Fibroblast of pulmonary artery (primary cell): ENCODE data around the gene CARD18.
"Not testable (repeated sequence)": the region's sequence is repeated elsewhere in the genome, so short reads cannot be mapped to it uniquely, and the experiment has no call there.

ENCODE experiments used
- DNase-seq: peaks from one replicate; pipeline ENCODE4 v3.0.0-alpha.2; 2010; ENCODE audit warnings: low read depth
- H3K4me3 ChIP-seq: replicated peaks from 2 replicates; pipeline ENCODE4 v1.5.1; 2011; ENCODE audit warnings: low read depth, mild to moderate bottlenecking, control low read depth, low read length, moderate library complexity
- CTCF ChIP-seq: IDR thresholded peaks from 2 replicates; pipeline ENCODE4 v1.5.1; 2011; ENCODE audit warnings: mild to moderate bottlenecking, control low read depth, low read length, inconsistent platforms; ENCODE audit errors: missing control alignments

Gene CARD18

GRCh38 chr11:105104292-105104691 lies 35.3 kb downstream of the CARD18 start:
- DNase-seq, result no peak
- no peak for TF ChIP-seq CTCF
- no peak overlapping the region for H3K4me3 ChIP-seq

- DNase-seq, result no peak
- no peak for TF ChIP-seq CTCF
- H3K4me3 ChIP-seq, result no peak overlapping the region
Observed at GRCh38 chr11:105103336-105103735, 36.2 kb downstream of the CARD18 start.

GRCh38 chr11:105102079-105102581 lies 37.4 kb downstream of the CARD18 start:
- not testable (repeated sequence) for DNase-seq, H3K4me3 ChIP-seq

GRCh38 chr11:105100981-105101630 lies 38.5 kb downstream of the CARD18 start:
- no peak for TF ChIP-seq CTCF
- H3K4me3 ChIP-seq, result no peak overlapping the region
- no peak for DNase-seq

GRCh38 chr11:105100206-105100605 lies 39.4 kb downstream of the CARD18 start:
- DNase-seq, result no peak
- no peak overlapping the region for H3K4me3 ChIP-seq
- TF ChIP-seq CTCF, result no peak

- not testable (repeated sequence) for DNase-seq, H3K4me3 ChIP-seq
Observed at GRCh38 chr11:105099594-105099993, 40.0 kb downstream of the CARD18 start.

GRCh38 chr11:105092256-105093239 lies 47.0 kb downstream of the CARD18 start:
- no peak overlapping the region for H3K4me3 ChIP-seq
- no peak for DNase-seq
- TF ChIP-seq CTCF, result no peak
